Common myeloid progenitor, CD34-positive (primary cell): Measurements from ENCODE around the gene EHD2.

ENCODE experiments used
- CTCF ChIA-PET: fragments of 350-600 bp; sonication (Branson Sonifier 250); formaldehyde crosslinking; loops from one replicate; lab custom pipeline; 2021; ENCODE audit warnings: antibody characterized with exemption; lab: Charles Lee
- POLR2A ChIA-PET: fragments of 350-600 bp; sonication (Branson Sonifier 250); formaldehyde crosslinking; loops from one replicate; lab custom pipeline; 2021; ENCODE audit warnings: antibody characterized with exemption; lab: Charles Lee
- DNase-seq, 3 donors: peaks; one replicate each; pipeline versions ENCODE4 v3.0.0 to v3.0.0-alpha.2; 2013
- H3K27ac ChIP-seq, 2 experiments: 1 replicate in 1 of 2; 2 replicates in 1 of 2; pipeline ENCODE4 v1.7.0; 2013; ENCODE audit warnings: inconsistent platforms in 2 of 2, low read length in 2 of 2, mild to moderate bottlenecking in 2 of 2, low read depth in 1 of 2, moderate library complexity in 1 of 2; ENCODE audit not compliant: severe bottlenecking in 2 of 2, insufficient read depth in 1 of 2, poor library complexity in 1 of 2
- H3K27me3 ChIP-seq, 5 experiments: replicated peaks in 2 of 5; 1 replicate in 3 of 5; 2 replicates in 2 of 5; pipeline versions ENCODE4 v1.6.1 to v1.7.0; 2013; ENCODE audit warnings: low read length in 4 of 5, mild to moderate bottlenecking in 2 of 5, moderate library complexity in 2 of 5, inconsistent platforms in 1 of 5; ENCODE audit not compliant: insufficient read depth in 5 of 5, control insufficient read depth in 4 of 5
- H3K36me3 ChIP-seq, 4 experiments: 1 replicate in 2 of 4; 2 replicates in 2 of 4; pipeline versions ENCODE4 v1.6.1 to v1.7.0; 2013; ENCODE audit warnings: low read length in 3 of 4, control low read depth in 1 of 4, mild to moderate bottlenecking in 1 of 4; ENCODE audit not compliant: control insufficient read depth in 4 of 4, insufficient read depth in 4 of 4
- H3K4me1 ChIP-seq, 4 experiments: 1 replicate in 3 of 4; 2 replicates in 1 of 4; pipeline versions ENCODE4 v1.6.1 to v1.7.1; 2013; ENCODE audit warnings: low read length in 3 of 4, mild to moderate bottlenecking in 3 of 4, control low read depth in 1 of 4, inconsistent platforms in 1 of 4, moderate library complexity in 1 of 4; ENCODE audit not compliant: control insufficient read depth in 4 of 4, insufficient read depth in 4 of 4; ENCODE audit errors: control extremely low read depth in 1 of 4
- H3K4me3 ChIP-seq, 7 experiments: 1 replicate in 4 of 7; 2 replicates in 3 of 7; pipeline versions ENCODE4 v1.5.1 to v1.7.0; 2013; ENCODE audit warnings: mild to moderate bottlenecking in 7 of 7, low read length in 6 of 7, moderate library complexity in 6 of 7, inconsistent platforms in 2 of 7, low read depth in 2 of 7, control low read depth in 1 of 7; ENCODE audit not compliant: insufficient read depth in 4 of 7, control insufficient read depth in 1 of 7; ENCODE audit errors: extremely low read depth in 1 of 7
- H3K9me3 ChIP-seq, 5 experiments: 1 replicate in 4 of 5; 2 replicates in 1 of 5; pipeline versions ENCODE4 v1.6.1 to v1.7.1; 2013; ENCODE audit warnings: low read length in 4 of 5, mild to moderate bottlenecking in 2 of 5, inconsistent platforms in 1 of 5, low read depth in 1 of 5, moderate library complexity in 1 of 5; ENCODE audit not compliant: control insufficient read depth in 4 of 5, insufficient read depth in 2 of 5; ENCODE audit errors: control extremely low read depth in 1 of 5
- WGBS: methylation state at CpG from one replicate; pipeline ENCODE4 v1.1.5; 2013; ENCODE audit not compliant: insufficient coverage; 5-methylcytosine and 5-hydroxymethylcytosine counted together

Gene EHD2

DNA sequence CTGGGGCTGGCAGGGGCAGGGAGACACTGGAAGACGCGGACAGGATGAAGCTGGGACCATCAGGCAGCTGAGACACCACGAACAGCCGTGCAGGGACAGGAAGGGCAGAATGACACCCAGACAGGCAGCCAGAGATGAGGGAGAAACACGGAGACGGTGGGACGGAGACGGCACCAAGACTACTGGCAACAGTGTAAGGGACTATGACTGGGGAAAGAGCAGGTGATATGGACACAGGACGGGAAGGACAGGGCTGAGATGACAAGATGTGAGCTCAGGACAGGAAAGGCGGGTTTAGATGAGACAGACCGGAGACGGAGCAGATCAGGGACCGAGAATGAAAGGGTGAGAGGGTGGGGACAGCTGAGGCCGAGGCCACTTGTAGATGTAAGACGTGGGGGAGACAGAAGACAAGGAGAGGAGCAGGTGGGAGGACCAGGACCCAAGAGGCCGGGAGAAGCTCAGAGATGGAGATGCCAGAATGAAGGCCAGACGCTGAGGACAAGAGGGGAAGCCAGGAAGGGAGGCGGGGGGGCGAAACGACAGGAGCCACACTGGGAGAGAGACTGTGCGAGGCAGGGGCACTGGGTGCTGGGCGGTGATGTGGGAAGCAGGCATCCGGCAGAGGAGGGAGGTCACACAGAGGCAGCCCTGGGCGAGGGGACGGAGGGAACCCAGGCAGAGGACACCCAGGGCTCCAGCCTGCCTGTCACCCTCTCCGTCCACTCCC, 17.5 kb upstream of the EHD2 start:
- peaks cover 0 to 2% (median 0%) of the 10 kb centered on the region in 5 experiments for H3K9me3 ChIP-seq
- H3K27ac ChIP-seq, result no peak overlapping the region
- H3K27me3 ChIP-seq, result no peaks in the 10 kb centered on the region
- CTCF ChIA-PET, result interaction anchor here (0.9 to 1.8 kb wide), 4 partner anchors 9 to 267 kb away, joined by 3 to 5 read pairs (median 4); no protein-coding TSS in a partner anchor
- no peaks in the 10 kb centered on the region for H3K4me1 ChIP-seq
- POLR2A ChIA-PET, result no interaction called here
- no peak for DNase-seq
- no peak overlapping the region for H3K4me3 ChIP-seq
- WGBS, result 94% methylated on average over 21 of the region's 26 CpGs
- peaks cover 9 to 41% (median 18%) of the 10 kb centered on the region in 4 experiments for H3K36me3 ChIP-seq

DNA sequence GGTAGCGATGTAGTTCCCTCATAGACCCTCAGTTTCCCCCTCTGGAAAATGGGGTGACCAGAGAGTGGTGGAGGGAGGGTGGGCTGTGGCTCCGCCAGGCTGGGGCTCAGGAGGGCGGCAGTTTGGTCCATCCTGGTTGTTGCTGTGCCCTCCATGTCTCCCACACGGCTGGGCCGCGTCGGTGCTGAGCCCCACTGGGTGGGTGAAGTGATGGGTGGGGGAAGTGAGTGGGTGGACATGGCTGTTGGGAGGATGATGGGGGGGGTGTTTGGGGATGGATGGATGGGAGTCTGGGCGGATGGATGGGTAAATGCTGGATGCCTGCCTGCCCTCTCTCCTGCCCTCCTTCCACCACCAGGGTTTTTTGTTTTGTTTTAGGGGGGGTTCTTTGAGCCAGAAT, 16.6 kb upstream of the EHD2 start:
- Histone ChIP-seq H3K36me3 (peaks cover 3 to 40% (median 19%) of the 10 kb centered on the region in 4 experiments), H3K4me1 (no peaks in the 10 kb centered on the region), H3K27ac (no peak overlapping the region), H3K9me3 (no peaks in the 10 kb centered on the region), H3K27me3 (no peaks in the 10 kb centered on the region), H3K4me3 (no peak overlapping the region)
- DNase-seq, result no peak
- 89% methylated on average over 4 of the region's 8 CpGs for WGBS
- CTCF ChIA-PET, result interaction anchor here (0.9 to 1.8 kb wide), 3 partner anchors 8 to 260 kb away, joined by 3 to 5 read pairs (median 4); no protein-coding TSS in a partner anchor
- POLR2A ChIA-PET, result interaction anchor here (0.6 kb wide), 1 partner anchor 191 kb away, joined by 3 read pairs; no protein-coding TSS in a partner anchor

DNA sequence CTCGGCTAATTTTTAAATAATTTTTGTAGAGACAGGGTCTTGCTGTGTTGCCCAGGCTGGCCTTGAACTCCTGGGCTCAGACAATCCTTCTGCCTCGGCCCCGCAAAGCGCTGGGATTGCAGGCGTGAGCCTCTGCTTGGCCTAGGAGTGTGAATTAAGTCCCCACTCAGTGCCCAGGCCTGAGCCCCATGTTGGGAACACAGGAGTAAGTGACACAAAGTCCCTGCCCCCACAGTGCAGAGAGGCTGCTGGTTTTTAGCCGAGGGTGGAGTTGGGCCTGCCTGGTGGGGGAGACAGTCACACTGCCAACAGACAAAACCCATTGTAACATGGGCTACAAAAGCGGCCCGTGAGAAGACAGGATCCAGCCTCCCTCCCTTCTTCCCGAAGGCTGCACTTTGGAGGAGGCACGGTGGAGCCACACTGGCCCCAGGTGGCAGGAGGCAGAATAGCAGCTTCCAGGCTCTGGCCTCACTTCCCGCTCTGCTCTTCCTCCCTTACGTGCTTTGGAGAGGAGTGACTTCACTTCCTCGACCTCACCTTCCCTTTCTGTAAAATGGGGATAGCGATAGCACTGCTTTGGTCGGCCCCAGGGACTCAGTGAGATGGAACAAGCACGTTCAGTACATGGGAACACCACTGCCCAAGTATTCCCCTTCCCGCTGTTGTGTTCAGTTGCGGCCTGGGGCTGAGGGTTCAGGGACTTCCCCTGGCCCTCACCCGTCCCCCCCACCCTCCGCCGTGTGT, 15.2 kb upstream of the EHD2 start:
- DNase-seq, result peak; percentile 67 to 82 (median 77)
- POLR2A ChIA-PET, result no interaction called here
- H3K27ac ChIP-seq, result no peak overlapping the region
- H3K36me3 ChIP-seq, result peaks cover 0 to 40% (median 16%) of the 10 kb centered on the region in 4 experiments
- H3K4me1 ChIP-seq, result peaks cover 0 to 7% (median 2%) of the 10 kb centered on the region in 4 experiments
- no peaks in the 10 kb centered on the region for H3K9me3 ChIP-seq
- no peaks in the 10 kb centered on the region for H3K27me3 ChIP-seq
- CTCF ChIA-PET, result interaction anchor here (0.6 to 3.7 kb wide), 9 partner anchors 7 to 413 kb away, joined by 3 to 64 read pairs (median 7); partner anchors contain the start of gene NOP53
- no peak overlapping the region for H3K4me3 ChIP-seq
- WGBS, result 57% methylated on average over 21 of the region's 21 CpGs

DNA sequence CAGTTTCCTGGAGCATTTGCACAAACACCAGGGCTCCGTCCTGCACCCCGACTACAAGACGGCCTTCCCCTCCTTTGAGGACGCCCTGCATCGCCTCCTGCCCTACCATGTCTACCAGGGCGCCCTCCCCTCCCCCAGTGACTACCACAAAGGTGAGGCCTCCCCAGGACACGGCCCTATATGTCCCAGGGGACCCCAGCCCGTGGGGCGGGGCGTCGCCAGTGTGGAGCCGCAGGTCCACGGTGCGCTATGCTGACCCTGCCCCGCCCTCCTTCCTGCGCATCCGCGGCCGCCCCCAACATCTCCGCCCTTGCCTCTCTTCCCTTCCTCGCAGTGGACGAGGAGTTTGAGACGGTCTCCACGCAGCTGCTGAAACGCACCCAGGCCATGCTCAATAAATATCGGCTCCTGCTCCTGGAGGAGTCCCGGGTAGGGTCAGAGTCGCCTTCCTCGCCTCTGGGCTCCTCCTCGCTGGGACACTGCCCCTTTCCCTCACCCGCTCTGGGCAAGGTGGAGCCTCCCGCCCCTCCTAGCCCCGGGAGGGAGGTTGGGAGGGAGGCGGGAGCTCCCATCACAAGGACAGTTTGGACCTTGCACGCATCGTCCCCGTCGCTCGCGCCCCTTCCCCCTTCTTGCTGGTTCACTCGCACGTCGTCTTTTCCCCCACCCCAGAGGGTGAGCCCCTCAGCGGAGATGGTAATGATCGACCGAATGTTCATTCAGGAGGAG, 14.4 kb upstream of the EHD2 start:
- 97% methylated on average over 30 of the region's 46 CpGs for WGBS
- POLR2A ChIA-PET, result no interaction called here
- Histone ChIP-seq H3K9me3 (no peaks in the 10 kb centered on the region), H3K36me3 (peaks cover 0 to 36% (median 15%) of the 10 kb centered on the region in 4 experiments), H3K27me3 (no peaks in the 10 kb centered on the region), H3K27ac (no peak overlapping the region), H3K4me3 (no peak overlapping the region), H3K4me1 (peaks cover 0 to 7% (median 2%) of the 10 kb centered on the region in 4 experiments)
- CTCF ChIA-PET, result interaction anchor here (0.6 to 3.7 kb wide), 14 partner anchors 8 to 414 kb away, joined by 3 to 64 read pairs (median 6); partner anchors contain the start of genes EHD2 and NOP53
- no peak for DNase-seq

DNA sequence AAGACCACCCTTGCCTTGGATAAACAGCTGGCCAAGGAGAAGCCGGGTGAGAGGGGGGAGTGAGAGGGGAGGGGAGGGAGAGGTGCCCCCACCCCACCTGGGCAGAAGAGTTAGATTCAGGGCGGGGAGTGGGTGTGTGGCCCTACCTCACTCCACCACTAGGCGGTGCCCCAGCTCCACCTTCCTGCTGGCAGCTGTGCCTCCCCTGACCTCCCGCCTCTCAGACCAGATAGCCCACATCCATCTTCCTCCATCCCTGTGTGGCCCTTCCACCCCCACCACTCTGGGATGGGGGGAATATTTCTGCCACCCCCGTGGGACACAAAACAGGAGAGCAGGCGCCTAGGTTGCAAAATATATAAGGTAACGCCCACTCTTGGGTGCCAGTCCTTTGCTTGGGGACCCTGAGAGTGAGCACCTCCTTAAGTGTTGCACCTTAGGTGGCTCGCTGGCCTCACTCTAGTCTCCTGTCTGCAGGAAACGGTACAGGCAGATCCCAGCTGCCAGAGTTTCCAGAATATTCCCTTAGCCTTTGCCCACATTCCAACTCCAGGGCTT, 13.8 kb upstream of the EHD2 start:
- DNase-seq, result peak; percentile 45 to 53 (median 52)
- no peaks in the 10 kb centered on the region for H3K27me3 ChIP-seq
- H3K36me3 ChIP-seq, result peaks cover 0 to 36% (median 15%) of the 10 kb centered on the region in 4 experiments
- no peak overlapping the region for H3K27ac ChIP-seq
- no peaks in the 10 kb centered on the region for H3K9me3 ChIP-seq
- ChIA-PET POLR2A (no interaction called here), CTCF (interaction anchor here (0.7 to 3.7 kb wide), 17 partner anchors 8 to 415 kb away, joined by 3 to 64 read pairs (median 4); partner anchors contain the start of genes EHD2 and NOP53)
- H3K4me1 ChIP-seq, result peaks cover 0 to 7% (median 2%) of the 10 kb centered on the region in 4 experiments
- H3K4me3 ChIP-seq, result no peak overlapping the region
- 95% methylated on average over 5 of the region's 9 CpGs for WGBS

DNA sequence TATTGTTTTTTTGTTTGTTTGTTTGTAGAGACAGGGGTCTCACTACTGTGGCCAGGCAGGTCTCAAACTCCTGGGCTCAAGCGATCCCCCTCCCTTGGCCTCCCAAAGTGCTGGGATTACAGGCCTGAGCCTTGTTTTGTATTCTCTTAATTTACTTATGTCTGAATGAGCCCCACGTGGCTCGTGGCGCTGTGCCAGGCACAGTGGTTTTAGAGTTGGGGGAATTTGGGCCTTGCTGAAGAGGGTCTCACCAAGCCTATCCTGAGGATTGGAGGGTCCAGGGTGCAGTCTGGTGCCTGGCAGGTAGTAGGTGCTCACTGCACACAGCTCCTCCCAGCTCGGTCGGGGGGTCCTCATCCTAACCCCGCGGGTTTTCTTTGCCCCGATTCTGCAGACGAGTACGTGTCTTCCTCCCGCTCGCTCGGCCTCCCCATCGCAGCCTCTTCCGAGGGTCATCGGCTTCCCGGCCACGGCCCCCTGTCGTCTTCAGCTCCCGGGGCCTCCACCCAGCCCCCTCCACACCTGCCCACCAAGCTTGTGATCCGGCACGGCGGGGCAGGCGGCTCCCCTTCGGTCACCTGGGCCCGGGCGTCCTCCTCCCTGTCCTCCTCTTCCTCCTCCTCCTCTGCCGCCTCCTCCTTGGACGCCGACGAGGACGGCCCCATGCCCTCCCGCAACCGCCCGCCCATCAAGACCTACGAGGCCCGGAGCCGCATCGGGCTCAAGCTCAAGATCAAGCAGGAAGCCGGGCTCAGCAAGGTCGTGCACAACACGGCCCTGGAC, 12.1 kb upstream of the EHD2 start:
- H3K36me3 ChIP-seq, result peaks cover 0 to 27% (median 15%) of the 10 kb centered on the region in 4 experiments
- ChIA-PET CTCF (interaction anchor here (1.1 kb wide), 1 partner anchor 266 kb away, joined by 3 read pairs; no protein-coding TSS in a partner anchor), POLR2A (no interaction called here)
- no peak for DNase-seq
- H3K9me3 ChIP-seq, result no peaks in the 10 kb centered on the region
- H3K27ac ChIP-seq, result no peak overlapping the region
- H3K4me3 ChIP-seq, result no peak overlapping the region
- H3K4me1 ChIP-seq, result peaks cover 0 to 7% (median 2%) of the 10 kb centered on the region in 4 experiments
- WGBS, result 96% methylated on average over 37 of the region's 43 CpGs
- H3K27me3 ChIP-seq, result no peaks in the 10 kb centered on the region
